Gastrocnemius medialis (tissue), 4 donors: ENCODE measurements around the gene TYRO3.

Experiments
- CTCF ChIP-seq, 5 experiments: fragments of 450-650 bp in 3 of 5; fragments of 200-600 bp in 2 of 5; sonication (generic) in 2 of 5; IDR thresholded peaks in 4 of 5; conservative IDR thresholded peaks in 1 of 5; 1 replicate in 4 of 5; 2 replicates in 1 of 5; pipeline ENCODE4 v1.5.1; 2016 to 2019; ENCODE audit warnings: antibody characterized with exemption in 5 of 5, mild to moderate bottlenecking in 3 of 5, moderate library complexity in 3 of 5
- POLR2A ChIP-seq, 2 donors: fragments of 450-650 bp; IDR thresholded peaks; one replicate each; pipeline ENCODE4 v1.6.1; 2017; ENCODE audit warnings: antibody characterized with exemption in 2 of 2, mild to moderate bottlenecking in 2 of 2, moderate library complexity in 2 of 2

- no peak for TF ChIP-seq CTCF (IDR thresholded peaks at IDR 0.05 in 4 of 5, conservative IDR thresholded peaks at IDR 0.05 in 1 of 5)
- no peak for TF ChIP-seq POLR2A (IDR thresholded peaks at IDR 0.05)
Observed at GRCh38 chr15:41597787-41598186, 38.8 kb downstream of the TYRO3 start.
